ENCODE measurements around the gene C1orf50.

DNA sequence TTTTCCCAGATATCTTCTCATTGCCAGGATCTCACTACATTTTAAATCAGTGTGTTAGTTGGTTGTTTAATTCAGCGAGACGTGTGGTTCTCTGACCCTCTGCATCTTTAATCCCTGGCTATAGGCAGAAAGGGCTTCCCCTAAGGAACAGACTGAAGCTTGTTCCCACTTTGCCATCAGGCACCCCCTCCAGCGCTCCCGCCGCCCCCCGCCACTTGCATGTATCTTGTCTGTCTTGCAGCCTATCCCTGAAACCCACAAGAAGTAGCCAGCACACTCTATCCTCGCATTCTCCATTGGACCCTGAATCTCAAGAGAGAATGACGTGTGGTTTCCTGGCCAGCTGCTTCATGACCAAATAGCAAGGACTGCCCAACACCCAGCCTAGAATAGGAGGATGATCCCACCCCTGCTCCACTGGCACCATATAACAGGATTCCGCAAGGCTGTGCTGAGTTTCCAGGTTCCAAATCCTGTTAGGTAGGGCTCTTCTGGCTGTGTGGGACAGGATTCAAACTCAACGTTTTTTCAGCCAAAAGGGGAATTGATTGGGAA, 34.8 kb upstream of the C1orf50 start:
- TF ChIP-seq POLR2A (IDR thresholded peaks at IDR 0.05; ENCODE audit: low read depth) (no peak), POLR2AphosphoS5 (IDR thresholded peaks at IDR 0.05) (no peak)
